Ishikawa (cell line): ENCODE data around the gene ZNF70.

Experiments
- CEBPB ChIP-seq: IDR thresholded peaks from 2 replicates; pipeline ENCODE4 v1.6.1; 2012
- CREB1 ChIP-seq: IDR thresholded peaks from 2 replicates; pipeline ENCODE4 v1.6.1; 2012; ENCODE audit warnings: low read depth
- EGR1 ChIP-seq: IDR thresholded peaks from 2 replicates; pipeline ENCODE4 v1.6.1; 2012
- EP300 ChIP-seq: IDR thresholded peaks from 2 replicates; pipeline ENCODE4 v1.6.1; 2012; ENCODE audit warnings: borderline replicate concordance
- FOXM1 ChIP-seq: IDR thresholded peaks from 2 replicates; pipeline ENCODE4 v1.6.1; 2012; ENCODE audit warnings: low read depth, borderline replicate concordance
- MAX ChIP-seq: IDR thresholded peaks from 2 replicates; pipeline ENCODE4 v1.6.1; 2012
- NFIC ChIP-seq: IDR thresholded peaks from 2 replicates; pipeline ENCODE4 v1.6.1; 2012
- RAD21 ChIP-seq: IDR thresholded peaks from 2 replicates; pipeline ENCODE4 v1.6.1; 2012; ENCODE audit warnings: low read depth
- REST ChIP-seq: IDR thresholded peaks from 2 replicates; pipeline ENCODE4 v1.6.1; 2012; ENCODE audit warnings: low read depth, mild to moderate bottlenecking
- TAF1 ChIP-seq: IDR thresholded peaks from 2 replicates; pipeline ENCODE4 v1.6.1; 2012; ENCODE audit warnings: low read depth, mild to moderate bottlenecking
- TCF12 ChIP-seq: IDR thresholded peaks from 2 replicates; pipeline ENCODE4 v1.6.1; 2012; ENCODE audit warnings: low read depth
- TEAD4 ChIP-seq: IDR thresholded peaks from 2 replicates; pipeline ENCODE4 v1.6.1; 2012
- USF1 ChIP-seq: IDR thresholded peaks from 2 replicates; pipeline ENCODE4 v1.6.1; 2012
- YY1 ChIP-seq: IDR thresholded peaks from 2 replicates; pipeline ENCODE4 v1.6.1; 2012; ENCODE audit warnings: low read depth
- ZBTB7A ChIP-seq: IDR thresholded peaks from 2 replicates; pipeline ENCODE4 v1.6.1; 2012; ENCODE audit warnings: low read depth

ZNF70 gene

GRCh38 chr22:23722724-23723123, 28.2 kb downstream of the ZNF70 start:
- TF ChIP-seq TCF12: no peak
- no peak for TF ChIP-seq CREB1
- no peak for TF ChIP-seq TAF1
- TF ChIP-seq MAX: no peak
- no peak for TF ChIP-seq EP300
- TF ChIP-seq ZBTB7A: no peak
- no peak for TF ChIP-seq REST
- TF ChIP-seq TEAD4: no peak
- no peak for TF ChIP-seq FOXM1
- TF ChIP-seq USF1: no peak
- no peak for TF ChIP-seq EGR1
- TF ChIP-seq NFIC: no peak
- no peak for TF ChIP-seq CEBPB
- TF ChIP-seq YY1: no peak

DNA sequence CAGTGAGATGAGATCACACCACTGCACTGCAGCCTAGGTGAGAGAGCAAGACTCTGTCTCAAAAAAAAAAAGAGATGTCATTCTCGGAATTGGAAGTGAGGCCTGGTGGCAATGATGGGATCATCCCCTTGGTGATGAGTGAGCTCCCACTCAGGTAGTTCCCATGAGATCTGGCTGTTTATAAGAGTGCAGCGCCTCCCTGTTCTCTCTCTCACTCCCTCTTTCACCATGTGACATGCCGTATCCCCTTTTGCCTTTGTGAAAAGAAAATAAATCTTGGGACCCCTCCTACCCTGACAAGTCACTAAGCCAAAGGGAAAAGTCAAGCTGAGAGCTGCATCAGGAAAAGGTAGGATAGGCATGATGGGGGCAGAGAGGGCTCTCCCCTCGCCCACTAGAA, 28.8 kb downstream of the ZNF70 start:
- TF ChIP-seq CREB1 (no peak), TCF12 (no peak), CEBPB (no peak), EGR1 (no peak), MAX (no peak), YY1 (no peak)

- TF ChIP-seq FOXM1 (no peak), CEBPB (no peak), NFIC (no peak)
Observed at GRCh38 chr22:23720855-23721254, 30.1 kb downstream of the ZNF70 start.

DNA sequence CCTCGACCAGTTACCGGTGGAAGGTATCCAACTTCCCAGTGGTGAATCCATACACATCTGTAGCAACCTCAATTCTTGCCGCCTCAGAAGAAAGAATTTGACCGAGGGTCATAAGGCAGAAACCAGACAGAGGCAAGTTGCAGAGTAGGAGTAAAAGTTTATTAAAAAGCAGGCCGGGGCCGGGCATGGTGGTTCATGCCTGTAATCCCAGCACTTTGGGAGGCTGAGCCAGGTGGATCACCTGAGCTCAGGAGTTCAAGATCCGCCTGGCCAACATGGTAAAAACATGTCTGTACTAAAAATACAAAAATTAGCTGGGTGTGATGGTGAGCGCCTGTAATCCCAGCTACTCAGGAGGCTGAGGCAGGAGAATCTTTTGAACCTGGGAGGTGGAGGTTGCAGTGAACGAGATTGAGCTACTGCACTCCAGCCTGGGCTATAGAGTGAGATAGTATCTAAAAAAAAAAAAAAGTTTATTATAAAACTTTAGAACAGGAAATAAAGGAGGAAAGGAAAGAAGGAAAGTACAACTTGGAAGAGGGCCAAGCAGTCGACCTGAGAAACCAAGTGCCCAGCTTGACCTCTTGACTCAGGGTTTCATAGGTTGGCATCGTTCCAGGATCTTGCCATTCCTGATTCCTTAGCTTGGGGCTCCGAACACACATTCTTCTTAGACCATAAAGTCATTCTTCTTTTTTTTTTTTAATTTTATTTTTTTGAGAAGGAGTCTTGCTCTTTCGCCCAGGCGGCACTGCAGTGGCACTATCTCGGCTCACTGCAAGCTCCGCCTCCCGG, 32.3 kb downstream of the ZNF70 start:
- TF ChIP-seq ZBTB7A: no peak
- no peak for TF ChIP-seq EGR1
- no peak for TF ChIP-seq EP300
- TF ChIP-seq YY1: no peak
- TF ChIP-seq TEAD4: no peak
- TF ChIP-seq TAF1: no peak
- TF ChIP-seq MAX: no peak
- TF ChIP-seq TCF12: no peak
- peak; percentile 71 for TF ChIP-seq NFIC

DNA sequence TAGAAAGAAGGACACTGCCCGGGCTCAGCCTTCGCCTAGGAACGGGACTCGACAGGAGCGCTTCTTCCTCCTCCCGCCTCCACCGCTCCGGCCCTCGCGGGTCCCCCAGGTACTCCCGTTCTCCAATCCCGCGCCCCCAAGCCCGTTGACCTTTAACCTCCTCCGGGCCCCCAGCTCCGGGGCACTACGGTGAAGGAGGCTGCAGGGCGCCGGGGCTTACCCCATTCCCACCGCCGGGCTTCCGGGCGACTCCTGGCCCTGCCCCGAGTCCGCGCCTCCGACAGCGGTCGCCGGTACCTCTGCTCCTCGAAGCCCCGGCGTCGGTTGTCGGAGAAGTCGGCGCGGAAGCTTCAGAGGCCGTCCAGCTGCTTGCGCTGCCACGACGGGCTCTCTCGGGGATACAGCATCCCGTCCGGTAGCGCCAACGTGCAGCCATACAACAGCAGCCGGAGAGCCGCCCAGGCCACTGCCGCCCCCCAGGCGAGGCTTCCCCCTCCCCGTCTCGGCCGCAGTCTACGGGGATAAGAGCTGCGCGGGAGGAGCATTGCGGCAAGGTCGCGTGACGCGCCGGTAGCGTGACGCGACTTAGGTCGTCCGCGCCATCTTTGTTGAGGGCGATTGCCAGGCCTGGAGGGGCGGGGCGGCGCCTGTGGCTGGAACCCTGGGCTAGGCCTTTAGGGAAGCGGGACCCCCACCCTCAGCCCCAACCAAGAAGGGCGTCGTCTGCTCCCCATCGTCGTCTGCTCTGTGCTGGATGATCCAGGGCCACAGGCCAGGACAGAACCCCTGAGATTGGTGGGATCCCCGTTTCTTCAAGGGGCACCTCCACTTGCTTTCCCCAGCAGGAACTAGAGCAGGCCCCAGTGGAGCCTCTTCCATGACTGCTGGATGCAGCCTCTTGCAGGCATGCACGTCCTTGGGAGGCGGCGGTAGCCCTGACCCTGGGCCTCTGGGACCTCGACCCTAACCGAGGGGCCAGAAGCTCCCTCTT, 33.8 kb downstream of the ZNF70 start:
- TF ChIP-seq REST (no peak), YY1 (peak; percentile 100), NFIC (peak; percentile 40; the same call in 1 of the 2 replicates), ZBTB7A (no peak), TEAD4 (peak; percentile 26; the same call in 1 of the 2 replicates), MAX (peak; percentile 93), USF1 (peak; percentile 98), CEBPB (no peak), EP300 (no peak; the same call in 1 of the 2 replicates), TCF12 (peak; percentile 62), RAD21 (no peak), CREB1 (peak; percentile 94), TAF1 (peak; percentile 71; the same call in 1 of the 2 replicates), EGR1 (peak; percentile 64; the same call in 1 of the 2 replicates), FOXM1 (no peak)
